PC-9 (cell line): ENCODE results near the gene VWA3A.

Experiments
- CTCF ChIP-seq: fragments of 200-600 bp; sonication (generic); conservative IDR thresholded peaks from 2 replicates; pipeline ENCODE4 v1.6.1; 2017; ENCODE audit warnings: mixed run types, antibody characterized with exemption, mild to moderate bottlenecking, moderate library complexity
- EZH2 ChIP-seq: fragments of 200-600 bp; sonication (generic); IDR thresholded peaks from 2 replicates; pipeline ENCODE4 v1.8.0; 2017; ENCODE audit warnings: antibody characterized with exemption, low read depth

GRCh38 chr16:22071331-22071910 is 20.9 kb upstream of the VWA3A start:
- TF ChIP-seq CTCF (no peak), EZH2 (no peak)
